RWPE1 (cell line): ENCODE data around the gene CACFD1.

Experiments used
- CTCF ChIA-PET: fragments of 350-600 bp; sonication (Branson Sonifier 250); formaldehyde crosslinking; extraction: SDS; loops from one replicate; lab custom pipeline; 2021; lab: Yijun Ruan, JAX
- POLR2A ChIA-PET: fragments of 400-600 bp; formaldehyde crosslinking; extraction: SDS; loops from one replicate; lab custom pipeline; 2020; ENCODE audit warnings: antibody characterized with exemption; ENCODE audit not compliant: low non-redundant PET; lab: Yijun Ruan, JAX
- DNase-seq: peaks from one replicate; pipeline ENCODE4 v3.0.0; 2012; ENCODE audit warnings: low spot score
- H3K27ac ChIP-seq: fragments of 450-650 bp; 2 replicates; pipeline ENCODE4 v1.5.1; 2017
- TF ChIP-seq, protein P1 (sequence below): fragments of 450-650 bp; conservative IDR thresholded peaks from 2 replicates; pipeline ENCODE4 v1.5.1; 2017; ENCODE audit warnings: low read depth, mild to moderate bottlenecking

Gene CACFD1

DNA sequence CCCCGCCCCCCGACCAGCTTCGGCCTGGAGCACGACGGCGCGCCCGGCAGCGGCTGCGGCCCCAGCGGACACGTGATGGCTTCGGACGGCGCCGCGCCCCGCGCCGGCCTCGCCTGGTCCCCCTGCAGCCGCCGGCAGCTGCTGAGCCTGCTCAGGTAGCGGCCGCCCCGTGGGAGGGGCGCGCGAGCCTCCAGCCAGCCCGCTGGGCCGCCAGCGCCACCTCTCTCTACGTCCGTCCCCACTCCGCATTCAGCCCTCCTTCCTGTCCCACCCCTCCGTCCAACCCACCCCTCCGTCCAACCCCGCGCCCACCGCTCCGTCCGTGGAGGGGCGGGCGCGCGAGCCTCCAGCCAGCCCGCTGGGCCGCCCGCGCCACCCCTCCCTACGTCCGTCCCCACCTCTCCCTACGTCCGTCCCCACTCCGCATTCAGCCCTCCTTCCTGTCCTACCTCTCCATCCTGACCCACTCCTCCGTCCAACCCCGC, 31.1 kb upstream of the CACFD1 start:
- peak; percentile 57 for DNase-seq
- CTCF ChIA-PET, result interaction anchor here (1.0 kb wide), 1 partner anchor 58 kb away, joined by 4 read pairs; no protein-coding TSS in a partner anchor
- POLR2A ChIA-PET, result no interaction called here
- TF ChIP-seq, protein P1, sequence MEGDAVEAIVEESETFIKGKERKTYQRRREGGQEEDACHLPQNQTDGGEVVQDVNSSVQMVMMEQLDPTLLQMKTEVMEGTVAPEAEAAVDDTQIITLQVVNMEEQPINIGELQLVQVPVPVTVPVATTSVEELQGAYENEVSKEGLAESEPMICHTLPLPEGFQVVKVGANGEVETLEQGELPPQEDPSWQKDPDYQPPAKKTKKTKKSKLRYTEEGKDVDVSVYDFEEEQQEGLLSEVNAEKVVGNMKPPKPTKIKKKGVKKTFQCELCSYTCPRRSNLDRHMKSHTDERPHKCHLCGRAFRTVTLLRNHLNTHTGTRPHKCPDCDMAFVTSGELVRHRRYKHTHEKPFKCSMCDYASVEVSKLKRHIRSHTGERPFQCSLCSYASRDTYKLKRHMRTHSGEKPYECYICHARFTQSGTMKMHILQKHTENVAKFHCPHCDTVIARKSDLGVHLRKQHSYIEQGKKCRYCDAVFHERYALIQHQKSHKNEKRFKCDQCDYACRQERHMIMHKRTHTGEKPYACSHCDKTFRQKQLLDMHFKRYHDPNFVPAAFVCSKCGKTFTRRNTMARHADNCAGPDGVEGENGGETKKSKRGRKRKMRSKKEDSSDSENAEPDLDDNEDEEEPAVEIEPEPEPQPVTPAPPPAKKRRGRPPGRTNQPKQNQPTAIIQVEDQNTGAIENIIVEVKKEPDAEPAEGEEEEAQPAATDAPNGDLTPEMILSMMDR, result no peak
- H3K27ac ChIP-seq, result no peak overlapping the region

GRCh38 chr9:133429214-133429613, 30.6 kb upstream of the CACFD1 start:
- TF ChIP-seq, protein P1, result no peak
- H3K27ac ChIP-seq, result no peak overlapping the region
- no peak for DNase-seq
- ChIA-PET POLR2A (no interaction called here), CTCF (interaction anchor here (1.0 kb wide), 1 partner anchor 57 kb away, joined by 4 read pairs; no protein-coding TSS in a partner anchor)

DNA sequence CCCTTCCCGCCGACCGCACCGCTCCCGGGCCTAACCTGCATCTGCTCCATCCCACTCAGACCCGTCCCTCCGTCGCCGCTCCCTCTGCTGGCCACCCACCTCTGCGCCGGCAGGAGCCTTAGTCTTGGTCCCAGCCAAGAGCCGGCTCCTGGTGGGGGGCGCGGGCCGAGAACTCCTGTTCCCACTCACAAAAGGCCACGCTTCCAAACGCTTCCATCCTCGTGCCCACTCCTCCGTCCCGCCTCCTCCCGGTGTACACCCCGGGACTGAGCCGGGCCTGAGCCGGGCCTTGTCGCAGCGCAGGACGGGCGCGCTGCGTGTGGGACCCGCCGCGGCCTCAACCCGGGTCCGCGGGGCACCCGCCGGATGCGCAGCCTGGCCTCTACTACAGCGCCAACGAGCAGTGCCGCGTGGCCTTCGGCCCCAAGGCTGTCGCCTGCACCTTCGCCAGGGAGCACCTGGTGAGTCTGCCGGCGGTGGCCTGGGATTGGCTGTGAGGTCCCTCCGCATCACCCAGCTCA, 30.1 kb upstream of the CACFD1 start:
- TF ChIP-seq, protein P1, result peak; percentile 64
- DNase-seq, result peak; percentile 67
- POLR2A ChIA-PET, result interaction anchor here (0.5 kb wide), 1 partner anchor 48 kb away, joined by 3 read pairs; no protein-coding TSS in a partner anchor
- H3K27ac ChIP-seq, result no peak overlapping the region
- CTCF ChIA-PET, result interaction anchor here (0.6 to 0.7 kb wide), 2 partner anchors 30 to 43 kb away, joined by 3 to 4 read pairs; partner anchors contain the start of gene CACFD1

DNA sequence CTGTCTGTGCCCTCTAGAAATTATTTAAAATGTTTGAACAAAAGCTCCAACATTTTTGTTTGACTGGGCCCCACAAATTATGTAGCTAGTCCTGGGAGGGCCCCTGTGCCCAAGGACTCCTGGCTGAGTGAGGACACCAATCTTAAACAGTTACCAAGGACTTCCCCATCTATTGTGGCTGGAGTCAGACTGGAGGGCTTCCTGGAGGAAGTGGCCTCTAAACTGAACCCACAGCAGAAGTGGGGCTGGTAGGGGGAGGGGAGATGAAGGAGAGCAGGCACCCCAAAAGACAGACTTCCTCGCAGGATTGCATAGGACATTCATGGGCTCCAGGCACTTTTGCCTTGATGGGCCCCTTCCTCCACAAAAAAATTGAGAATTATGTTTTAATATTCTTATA, 29.5 kb upstream of the CACFD1 start:
- no peak for DNase-seq
- H3K27ac ChIP-seq, result no peak overlapping the region
- TF ChIP-seq, protein P1, result no peak
- ChIA-PET CTCF (interaction anchor here (0.6 to 0.7 kb wide), 3 partner anchors 29 to 529 kb away, joined by 3 to 6 read pairs (median 4); partner anchors contain the start of gene CACFD1), POLR2A (interaction anchor here (0.5 kb wide), 1 partner anchor 48 kb away, joined by 3 read pairs; no protein-coding TSS in a partner anchor)

DNA sequence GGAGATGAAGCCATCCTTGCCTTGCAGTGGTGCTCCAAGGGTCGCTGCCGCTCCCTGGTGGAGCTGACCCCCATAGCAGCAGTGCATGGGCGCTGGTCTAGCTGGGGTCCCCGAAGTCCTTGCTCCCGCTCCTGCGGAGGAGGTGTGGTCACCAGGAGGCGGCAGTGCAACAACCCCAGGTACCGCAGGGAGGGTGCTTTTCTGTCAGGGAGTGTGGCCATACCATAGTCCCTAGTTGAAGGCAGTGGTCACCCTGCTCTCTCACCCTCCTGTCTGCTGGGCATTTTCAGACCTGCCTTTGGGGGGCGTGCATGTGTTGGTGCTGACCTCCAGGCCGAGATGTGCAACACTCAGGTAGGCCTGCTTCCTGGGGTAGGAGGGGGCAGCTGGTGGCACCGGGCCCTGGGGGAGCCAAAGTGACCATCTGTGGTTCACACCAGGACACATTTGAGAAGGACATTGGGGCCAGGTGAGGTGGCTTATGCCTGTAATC, 26.4 kb upstream of the CACFD1 start:
- ChIA-PET POLR2A (no interaction called here), CTCF (interaction anchor here (0.5 to 0.6 kb wide), 2 partner anchors 10 to 678 kb away, joined by 4 read pairs; no protein-coding TSS in a partner anchor)
- TF ChIP-seq, protein P1, result no peak
- DNase-seq, result no peak
- H3K27ac ChIP-seq, result no peak overlapping the region

DNA sequence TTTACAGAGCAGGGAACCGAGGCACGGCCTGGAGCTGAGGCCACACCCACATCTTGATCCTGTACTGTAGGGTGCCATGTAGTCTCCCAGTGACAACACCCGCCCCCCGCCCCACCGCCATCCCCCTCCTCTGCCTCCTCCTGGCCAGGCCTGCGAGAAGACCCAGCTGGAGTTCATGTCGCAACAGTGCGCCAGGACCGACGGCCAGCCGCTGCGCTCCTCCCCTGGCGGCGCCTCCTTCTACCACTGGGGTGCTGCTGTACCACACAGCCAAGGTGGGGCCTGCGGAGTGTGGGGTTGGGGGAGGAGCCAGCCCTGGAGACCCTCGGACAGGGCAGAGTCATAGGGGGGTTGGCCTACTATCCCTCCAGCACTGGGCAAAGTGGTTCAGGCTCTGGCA, 23.1 kb upstream of the CACFD1 start:
- DNase-seq, result no peak
- TF ChIP-seq, protein P1, result no peak
- ChIA-PET POLR2A (no interaction called here), CTCF (no interaction called here)
- H3K27ac ChIP-seq, result no peak overlapping the region
